ENCODE results near the gene EMD.
A peak's percentile ranks its signal among the peaks of the same experiment; 100 is the strongest.
"Not testable (repeated sequence)": the region's sequence is repeated elsewhere in the genome, so short reads cannot be mapped to it uniquely, and the experiment has no call there.

The EMD gene

DNA sequence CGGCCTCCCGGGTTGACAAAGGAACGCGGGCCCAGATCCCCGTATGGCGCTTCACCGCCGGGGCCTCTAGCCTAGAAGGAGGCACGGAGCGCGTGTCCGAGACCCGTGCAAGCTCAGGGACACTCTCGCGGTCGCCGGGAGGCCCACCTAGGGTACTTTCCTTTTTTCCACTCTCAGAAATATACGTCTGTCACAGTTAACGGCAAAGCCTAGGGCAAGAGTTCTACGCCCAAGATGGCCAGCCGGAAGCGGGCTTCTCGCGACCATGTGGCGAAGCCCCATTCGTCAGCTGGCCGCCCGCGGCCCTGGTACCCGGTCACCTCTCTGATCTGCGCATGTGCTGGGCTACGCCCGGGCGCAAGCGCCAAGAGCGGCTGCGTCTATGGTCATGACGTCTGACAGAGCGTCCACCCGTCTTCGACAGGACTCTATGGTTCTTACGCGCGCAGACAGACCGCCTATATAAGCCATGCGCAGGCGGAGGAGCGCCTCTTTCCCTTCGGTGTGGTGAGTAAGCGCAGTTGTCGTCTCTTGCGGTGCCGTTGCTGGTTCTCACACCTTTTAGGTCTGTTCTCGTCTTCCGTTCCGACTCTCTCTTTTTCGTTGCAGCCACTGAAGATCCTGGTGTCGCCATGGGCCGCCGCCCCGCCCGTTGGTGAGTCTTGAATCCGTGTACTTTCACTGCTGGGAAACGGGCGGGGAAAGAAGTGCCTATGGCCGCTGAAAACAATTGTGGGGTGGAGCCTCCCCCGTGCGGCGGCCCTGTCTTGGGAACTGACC is 19.0 kb downstream of the EMD start, which contains the start of gene RPL10:
Gene RPL10 (plus strand): TSS at position 490 of the 780 bp plus-strand sequence. CDS start 143 bp downstream, at position 633.
- peak; percentile 96 for DNase-seq

DNA sequence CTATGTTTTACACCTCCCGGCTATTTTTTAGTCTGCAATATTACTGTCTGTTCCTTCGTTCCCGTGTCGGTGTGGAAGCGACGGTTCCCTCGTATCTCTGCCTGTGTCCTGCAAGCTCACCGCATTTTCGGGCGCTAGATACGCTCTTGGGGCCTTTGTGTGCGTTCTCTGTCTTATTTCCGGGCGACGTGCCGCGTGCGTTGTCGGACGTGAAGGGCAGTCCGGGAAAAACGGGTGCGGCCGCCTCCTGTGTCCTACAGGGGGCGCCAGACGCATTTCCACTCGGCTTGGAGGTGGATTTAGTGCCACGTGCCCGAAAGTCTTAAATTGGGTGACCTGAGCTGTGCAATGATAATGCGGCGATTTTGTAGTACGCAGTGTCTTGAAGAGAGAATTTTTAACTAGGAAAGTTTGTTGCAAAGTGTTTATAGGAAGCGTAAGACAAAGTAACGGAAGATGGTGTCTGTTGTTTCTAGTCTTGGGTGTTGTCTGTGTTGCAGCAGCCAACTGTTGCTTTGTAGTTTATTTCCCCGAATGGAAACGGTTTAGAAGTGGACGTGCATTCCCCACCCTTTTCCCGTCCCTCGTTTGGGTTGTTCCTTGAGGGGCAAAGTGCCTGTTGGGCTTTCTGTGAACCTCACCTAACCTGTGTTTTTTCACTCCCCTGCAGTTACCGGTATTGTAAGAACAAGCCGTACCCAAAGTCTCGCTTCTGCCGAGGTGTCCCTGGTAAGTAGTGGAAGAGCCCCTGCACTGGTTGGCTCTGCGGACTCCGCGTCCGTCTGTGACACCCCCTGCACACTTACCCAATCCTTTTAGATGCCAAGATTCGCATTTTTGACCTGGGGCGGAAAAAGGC is 19.8 kb downstream of the EMD start:
- DNase-seq, result peak; percentile 80

DNA sequence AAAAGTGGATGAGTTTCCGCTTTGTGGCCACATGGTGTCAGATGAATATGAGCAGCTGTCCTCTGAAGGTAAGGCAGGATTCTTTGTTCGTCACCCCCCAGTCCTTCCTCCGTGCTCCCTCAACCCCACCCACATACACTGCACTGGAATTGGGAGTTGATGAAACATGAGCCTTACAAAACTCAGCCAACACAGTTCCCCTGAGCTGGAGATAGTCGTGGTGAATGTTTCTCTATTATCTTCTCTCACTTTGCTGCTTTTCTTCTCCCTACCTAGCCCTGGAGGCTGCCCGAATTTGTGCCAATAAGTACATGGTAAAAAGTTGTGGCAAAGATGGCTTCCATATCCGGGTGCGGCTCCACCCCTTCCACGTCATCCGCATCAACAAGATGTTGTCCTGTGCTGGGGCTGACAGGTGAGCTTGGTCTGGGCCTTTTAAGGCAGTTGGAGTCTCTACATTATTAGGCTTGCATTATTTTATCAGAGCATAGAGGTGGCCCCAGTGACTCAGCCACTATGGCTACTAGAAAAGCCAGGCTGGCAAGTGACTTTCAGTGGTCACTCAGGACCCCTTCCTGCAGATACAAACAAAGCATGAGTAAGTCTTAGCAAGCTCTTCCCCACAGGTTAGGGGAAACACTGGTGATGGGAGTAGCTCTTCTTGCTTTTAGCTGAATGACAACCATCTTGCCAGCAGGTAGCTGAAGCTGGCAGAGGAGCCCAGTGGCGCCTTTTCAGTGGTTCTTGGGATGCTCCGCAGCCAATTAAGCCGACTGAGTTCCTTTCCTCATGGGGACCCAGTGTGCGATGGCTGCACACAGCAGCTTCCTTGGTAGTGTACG is 20.7 kb downstream of the EMD start:
- DNase-seq, result no peak

DNA sequence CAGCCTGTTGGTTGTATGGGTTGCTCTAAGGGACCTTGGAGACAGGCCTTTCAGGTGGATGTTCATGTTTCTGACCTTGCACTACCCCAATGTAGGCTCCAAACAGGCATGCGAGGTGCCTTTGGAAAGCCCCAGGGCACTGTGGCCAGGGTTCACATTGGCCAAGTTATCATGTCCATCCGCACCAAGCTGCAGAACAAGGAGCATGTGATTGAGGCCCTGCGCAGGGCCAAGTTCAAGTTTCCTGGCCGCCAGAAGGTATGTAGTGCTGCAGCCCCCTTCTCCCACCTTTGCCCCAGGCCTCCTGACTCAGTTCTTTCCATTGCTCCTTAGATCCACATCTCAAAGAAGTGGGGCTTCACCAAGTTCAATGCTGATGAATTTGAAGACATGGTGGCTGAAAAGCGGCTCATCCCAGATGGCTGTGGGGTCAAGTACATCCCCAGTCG is 21.3 kb downstream of the EMD start:
- not testable (repeated sequence) for DNase-seq

DNA sequence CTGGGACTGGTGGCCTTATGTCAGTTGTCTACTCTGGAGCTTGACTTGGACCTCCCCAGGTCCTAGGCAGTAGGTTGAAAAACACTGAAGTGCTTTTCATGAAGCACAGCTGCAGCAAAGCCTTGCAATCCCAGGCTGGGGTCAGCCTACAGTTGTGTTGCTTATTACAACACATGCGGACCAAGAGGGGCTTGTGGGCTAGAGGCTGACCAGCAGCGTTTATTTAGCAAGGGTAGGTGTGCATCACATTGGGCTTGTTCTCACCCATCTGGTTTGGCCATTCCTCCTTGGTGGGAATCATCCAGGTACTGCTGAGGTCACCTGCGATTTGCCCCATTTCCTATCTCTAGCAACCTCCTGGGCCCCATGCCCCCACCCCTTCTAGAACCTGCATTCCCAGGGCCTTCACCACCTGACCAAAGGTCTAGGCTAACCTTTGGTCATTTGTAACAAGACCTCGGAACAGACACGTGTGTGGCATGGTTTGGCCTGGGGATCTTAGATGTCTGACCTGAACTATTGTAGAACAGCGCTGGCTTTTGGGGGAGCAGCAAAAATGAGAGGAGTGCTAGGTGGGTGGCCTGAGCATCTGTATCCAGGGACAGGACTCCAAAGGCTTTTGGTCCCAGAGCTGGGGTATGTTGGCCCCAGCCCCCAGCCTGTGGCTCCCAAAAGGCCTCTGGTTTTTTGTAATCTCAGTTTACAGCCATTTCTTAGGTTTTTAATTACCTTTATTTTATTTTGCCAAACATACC is 22.1 kb downstream of the EMD start:
- DNase-seq, result no peak

DNA sequence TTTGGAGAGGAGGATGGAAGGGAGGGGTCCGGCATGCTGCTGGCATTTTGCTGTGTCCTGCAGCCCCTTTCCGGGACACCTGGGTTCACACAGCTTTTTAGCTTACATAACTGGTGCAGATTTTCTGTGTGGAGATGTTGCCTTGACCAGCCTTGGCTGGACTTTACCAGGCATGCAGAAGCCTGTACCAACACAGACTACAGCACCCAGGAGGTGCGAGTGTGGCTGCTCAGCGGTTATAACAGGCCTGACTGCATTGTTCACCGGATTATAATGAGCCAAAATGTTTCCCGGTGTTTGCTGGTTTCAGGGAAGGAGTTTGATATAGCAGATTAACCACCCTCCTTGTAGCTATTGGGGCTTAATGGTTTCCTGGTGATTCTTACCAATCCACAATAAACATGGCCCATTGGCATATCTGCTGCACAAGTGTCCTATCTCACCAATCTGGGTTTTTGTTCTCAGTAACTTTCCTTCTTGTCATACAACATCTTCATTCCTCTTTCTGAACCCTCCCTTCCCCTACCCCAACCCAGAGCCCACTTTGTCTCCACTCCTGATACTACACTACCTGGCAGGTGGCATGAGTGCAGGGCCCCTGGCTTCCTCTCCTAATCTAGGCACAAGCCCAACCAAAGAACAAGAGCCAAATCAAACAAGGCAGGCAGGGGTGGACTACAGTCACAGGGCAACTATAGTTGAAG is 23.0 kb downstream of the EMD start:
- DNase-seq, result no peak

DNA sequence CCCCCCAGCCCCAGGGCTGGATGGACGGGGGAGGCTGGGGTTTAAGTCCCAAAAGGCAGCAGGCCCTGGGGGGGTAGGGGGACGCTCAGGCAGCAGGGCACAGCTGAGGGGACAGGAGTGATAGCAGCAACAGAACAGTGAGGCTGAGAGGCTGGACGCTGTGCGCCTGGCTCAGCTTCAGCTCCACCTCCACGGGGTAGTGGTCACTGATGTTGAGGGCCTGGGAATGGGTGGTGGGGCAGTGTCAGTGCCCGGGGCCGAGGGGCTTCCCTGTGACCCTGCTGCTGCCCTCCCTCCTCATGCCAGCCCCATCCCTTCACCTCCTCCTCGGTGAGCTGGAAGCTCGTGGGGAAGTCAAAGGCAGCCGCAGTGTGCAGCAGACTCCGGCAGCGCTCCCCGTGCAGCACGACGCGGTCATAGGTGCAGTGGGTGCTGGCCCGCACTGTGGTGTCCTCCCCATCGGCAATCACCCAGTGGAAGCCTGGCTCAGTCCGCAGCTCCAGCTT is 23.6 kb downstream of the EMD start:
- DNase-seq, result no peak

DNA sequence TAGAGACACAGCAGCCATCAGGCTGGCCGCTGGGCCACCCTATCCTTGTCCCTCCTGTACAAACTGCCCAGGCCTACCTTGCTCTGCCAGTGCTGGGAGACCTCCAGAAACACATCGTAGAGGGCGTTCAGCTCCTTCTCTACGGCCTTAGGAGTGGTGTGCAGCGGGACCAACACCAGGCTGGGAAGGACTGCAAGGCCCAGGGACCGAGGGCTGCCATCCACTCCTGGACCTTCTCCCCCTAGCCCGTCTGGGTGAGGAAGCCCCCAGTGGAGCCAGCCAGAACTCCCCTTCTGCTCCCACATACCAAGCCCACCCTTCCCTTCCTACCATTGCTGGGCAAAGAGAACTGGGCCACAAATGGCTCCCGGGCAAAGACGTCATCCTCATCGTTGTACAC is 24.1 kb downstream of the EMD start:
- DNase-seq, result no peak

DNA sequence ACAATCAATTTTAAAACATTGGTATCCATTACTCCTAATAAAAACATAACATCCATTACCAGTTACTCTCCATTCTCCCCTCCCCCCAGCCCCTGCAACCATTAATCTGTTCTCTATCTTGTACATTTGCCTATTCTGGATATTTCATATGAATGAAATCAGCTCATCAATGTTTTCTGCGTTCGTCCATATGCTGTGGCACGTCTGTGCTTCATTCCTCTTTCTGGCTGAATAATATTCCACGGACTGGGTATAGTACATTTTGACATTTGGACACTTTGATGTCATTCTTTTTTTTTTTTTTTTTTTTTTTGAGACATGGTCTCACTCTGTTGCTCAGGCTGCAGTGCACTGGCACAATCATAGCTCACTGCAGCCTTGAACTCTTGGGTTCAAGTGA is 24.8 kb downstream of the EMD start:
- no peak for DNase-seq

DNA sequence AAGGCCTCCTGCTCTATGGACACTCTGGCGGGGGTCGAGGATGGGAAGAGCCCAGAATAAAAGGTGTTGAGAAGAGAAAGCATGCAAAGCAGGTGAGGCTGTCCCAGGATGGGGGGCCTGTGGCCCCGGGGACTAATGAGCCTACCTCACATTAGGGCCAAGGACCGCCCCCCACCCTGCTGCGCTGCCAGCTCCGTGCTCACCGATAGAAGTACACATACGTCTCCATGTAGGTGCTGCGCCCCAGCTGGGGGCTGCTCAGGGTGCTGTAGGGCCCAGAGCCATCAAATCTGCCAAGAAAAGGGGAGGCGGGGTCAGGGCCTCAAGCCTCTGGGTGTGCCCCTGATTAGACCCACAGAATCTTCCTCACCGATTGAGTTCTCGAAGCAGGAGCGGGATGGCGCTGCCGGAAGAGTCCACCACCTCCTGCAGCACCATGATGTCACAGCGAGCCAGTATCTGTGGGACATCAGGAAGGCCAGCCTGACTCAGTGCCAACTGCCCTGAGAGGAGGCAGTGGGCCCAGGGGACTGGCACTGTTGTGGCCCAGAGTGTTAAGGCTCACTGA is 25.6 kb downstream of the EMD start:
- no peak for DNase-seq

DNA sequence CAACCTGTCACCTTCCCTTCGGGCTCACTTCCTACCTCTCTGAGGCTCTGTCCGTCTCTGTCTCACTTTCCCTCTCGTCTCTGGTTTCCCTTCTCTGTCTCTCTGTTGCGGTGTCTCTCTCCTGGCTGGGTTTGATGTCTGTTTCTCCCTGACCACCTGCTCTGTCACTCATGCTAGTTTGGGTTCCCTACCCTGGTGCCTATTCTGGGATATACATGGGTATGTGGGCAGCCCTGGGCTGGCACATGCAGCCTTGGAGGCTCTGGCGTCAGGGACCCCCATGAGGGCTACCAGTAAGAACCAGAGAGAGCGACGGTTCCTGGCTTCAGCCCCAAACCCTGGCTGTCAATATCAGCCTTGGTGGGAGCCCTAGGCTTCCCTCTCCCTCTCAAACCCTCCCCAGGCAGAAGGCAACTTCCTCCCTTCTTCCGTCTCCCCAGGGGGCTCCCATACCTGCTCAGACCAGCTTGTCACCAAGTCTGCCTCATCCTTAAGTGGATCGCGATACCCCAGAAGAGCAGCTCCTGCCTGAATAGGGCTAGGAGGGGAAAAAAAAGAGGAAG is 29.6 kb downstream of the EMD start:
- DNase-seq, result no peak

DNA sequence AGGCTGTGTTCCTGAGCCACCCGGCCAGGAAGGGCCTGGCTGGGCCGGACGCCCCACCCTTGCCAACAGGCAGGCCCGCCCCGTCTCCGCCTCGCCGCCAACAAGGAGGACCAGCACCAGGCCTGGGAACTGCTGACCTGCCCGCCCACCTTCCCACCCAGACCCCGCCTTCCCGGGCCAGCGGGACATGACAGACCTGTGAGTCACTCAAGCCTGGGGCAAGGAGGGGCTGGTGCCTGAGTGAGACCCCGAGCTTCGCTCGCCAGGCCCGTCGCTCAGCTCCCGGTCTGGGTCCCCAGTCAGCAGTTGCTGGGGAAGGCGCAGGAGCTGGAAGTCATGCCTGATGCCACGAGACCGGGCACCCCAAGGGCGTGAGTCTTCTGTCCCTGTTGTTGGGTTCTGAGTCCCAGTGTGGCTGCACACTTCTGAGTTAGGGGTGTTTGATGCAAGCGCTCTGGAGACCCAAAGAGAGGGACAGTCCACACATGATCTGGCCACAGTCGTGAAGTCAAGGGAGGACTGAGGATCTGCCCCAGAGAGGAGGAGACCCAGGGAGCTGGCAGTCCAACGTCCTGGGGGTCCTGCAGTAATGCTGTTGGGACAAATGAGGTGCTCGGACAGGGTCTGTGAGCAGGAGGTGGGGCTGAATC is 30.3 kb downstream of the EMD start, which contains the start of gene DNASE1L1:
Gene DNASE1L1 (minus strand): TSS at position 33 of the 650 bp plus-strand sequence. CDS start 3,686 bp downstream, outside the sequence.
- DNase-seq, result peak; percentile 89

DNA sequence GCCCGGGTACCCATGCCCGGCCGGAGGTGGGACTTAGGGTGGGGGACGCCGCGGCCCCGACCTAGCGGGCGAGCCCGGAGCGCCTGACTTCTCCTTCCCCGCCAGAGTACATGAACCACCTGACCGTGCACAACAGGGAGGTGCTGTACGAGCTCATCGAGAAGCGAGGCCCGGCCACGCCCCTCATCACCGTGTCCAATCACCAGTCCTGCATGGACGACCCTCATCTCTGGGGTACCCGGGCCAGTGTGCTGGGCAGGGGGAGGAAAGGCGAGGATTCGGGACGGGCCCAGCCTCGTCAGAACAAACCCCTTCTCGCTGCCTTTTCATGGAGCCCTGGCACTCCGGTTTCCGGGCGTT is 32.9 kb downstream of the EMD start:
- DNase-seq, result peak; percentile 42

DNA sequence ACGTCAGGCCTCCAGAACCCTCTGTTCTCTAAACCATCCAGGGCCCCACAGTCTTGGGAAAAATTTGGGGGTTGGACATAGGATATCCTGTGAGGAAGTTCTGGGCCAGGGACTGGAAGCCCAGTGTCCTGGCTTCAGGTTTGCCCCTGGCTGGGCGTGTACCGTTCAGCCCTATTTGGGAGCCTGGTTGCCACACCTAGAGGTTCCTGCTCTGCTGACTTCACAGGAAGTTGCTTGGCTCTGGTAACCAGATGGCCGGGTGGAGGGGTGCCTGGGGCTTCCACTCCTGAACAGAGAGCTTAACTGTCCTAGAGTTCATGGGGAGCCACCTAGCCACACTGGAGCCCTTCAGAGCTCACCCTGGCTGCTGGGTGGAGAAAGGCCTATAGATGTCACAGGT is 33.4 kb downstream of the EMD start:
- DNase-seq, result peak; percentile 37

DNA sequence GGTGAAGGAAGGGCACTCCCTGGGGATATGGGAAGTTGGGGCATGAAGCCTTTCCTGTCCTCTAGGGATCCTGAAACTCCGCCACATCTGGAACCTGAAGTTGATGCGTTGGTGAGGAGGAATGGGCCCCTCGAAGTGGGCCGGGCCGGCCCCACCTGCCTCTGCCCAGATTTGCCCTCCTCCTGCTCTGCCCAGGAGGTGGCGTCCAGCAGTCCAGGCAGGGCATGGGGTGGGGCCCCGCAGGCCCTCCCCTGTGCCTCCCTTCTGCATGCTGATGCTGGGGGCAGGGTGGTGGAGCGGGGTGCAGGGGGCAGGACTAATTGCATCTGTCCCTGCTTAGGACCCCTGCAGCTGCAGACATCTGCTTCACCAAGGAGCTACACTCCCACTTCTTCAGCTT is 34.0 kb downstream of the EMD start:
- DNase-seq, result no peak

DNA sequence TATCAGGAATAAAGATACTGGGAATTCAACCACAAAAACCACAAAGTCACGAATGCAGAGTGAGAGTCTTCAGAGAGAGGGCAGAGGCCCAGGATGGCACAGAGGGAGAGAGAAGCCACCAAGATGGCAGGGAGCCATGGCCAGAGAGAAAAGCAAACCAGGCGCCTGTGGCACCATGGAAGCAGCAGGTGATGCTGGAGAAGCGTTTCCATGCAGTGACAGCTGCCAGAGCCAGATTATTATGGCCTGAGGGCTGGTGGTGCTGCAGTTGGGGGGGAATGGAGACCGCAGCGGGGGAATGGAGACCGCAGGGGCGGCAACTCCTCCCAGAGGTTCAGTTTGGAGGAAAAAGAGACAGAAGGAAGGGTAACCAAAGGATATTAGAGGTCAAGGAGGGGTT is 38.1 kb downstream of the EMD start:
- DNase-seq, result no peak

DNA sequence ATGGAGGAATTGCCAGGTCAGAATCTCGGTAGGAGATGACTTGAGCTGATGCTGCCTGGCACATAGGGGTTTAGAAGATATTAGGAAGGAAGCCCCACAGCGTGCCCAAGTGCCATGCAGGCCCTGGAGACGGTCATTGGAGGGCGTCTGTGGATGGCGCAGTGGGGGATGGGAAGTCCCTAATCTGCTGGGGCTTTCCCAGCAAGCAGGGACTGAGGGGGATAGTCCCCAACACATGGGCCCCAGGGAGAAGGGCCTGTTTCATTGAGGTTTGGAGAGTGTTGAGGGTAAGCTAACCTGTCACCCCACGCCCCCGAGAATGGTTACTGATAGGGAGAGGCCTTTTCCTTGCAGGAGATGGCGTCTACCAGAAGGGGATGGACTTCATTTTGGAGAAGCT is 40.1 kb downstream of the EMD start:
- no peak for DNase-seq

DNA sequence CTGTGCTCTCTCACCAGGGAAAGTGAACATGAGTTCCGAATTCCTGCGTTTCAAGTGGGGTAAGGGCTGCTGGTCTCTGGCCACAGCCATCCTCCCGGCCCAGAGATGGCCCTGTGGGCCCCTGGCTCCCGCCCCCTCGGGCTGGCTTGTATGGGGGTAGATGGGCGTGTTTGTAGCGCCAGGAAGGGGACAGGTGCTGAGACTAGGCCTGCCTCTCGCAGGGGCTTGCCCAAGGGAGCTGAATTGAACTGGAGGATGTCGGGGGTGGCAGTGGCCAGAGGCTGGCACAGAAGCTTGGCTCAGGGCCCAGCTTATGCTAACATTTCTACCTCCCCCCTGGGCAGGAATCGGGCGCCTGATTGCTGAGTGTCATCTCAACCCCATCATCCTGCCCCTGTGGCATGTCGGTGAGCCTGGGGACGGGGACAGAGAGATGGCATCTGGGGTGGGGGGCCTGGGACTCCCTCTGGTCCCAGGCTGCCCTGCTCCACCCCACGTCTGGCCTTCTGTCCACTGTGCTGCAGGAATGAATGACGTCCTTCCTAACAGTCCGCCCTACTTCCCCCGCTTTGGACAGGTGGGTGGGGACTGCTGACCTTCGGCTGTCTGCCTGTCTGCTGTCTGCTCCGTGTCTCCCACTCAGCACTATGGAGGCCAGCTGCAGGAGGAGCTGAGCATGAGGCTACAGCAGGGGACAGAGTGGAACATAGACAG is 40.8 kb downstream of the EMD start:
- DNase-seq, result no peak

DNA sequence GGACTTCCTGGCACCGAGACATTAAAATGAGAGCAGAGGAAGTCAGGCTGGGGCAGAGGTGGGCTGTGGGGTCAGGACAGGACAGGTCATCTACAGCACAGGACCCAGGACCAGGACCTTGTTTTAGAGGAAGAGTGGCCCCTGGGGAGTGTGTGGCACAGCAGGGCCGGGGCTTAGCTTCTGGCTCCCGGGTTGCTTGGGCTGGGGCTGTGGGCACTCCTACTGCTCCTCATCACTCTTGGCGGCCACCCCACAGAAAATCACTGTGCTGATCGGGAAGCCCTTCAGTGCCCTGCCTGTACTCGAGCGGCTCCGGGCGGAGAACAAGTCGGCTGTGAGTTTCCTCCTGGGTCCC is 41.3 kb downstream of the EMD start:
- no peak for DNase-seq

Data from inflammatory macrophage treated with lipopolysaccharide for 4 hours (primary cell).